Prostate gland (tissue), 2 donors: Measurements from ENCODE around the gene LTA4H. TPM values are rescaled to one million over a fixed set of nuclear protein-coding genes. Genes with fewer than 3 reads are reported as not detected.

Source experiments
- DNase-seq: peaks from one replicate; pipeline ENCODE4 v3.0.0-alpha.2; 2019; ENCODE audit warnings: low spot score
- H3K27ac ChIP-seq, 2 donors: fragments of 200-600 bp; sonication (generic); 2 replicates each; pipeline ENCODE4 v1.5.1; 2017 to 2019
- H3K27me3 ChIP-seq: fragments of 200-600 bp; sonication (generic); replicated peaks from 2 replicates; pipeline ENCODE4 v1.5.1; 2019; ENCODE audit not compliant: insufficient read depth
- H3K36me3 ChIP-seq, 2 donors: fragments of 200-600 bp; sonication (generic); 1 replicate in 1 of 2; 2 replicates in 1 of 2; pipeline versions ENCODE4 v1.5.1 to v1.8.1; 2017 to 2019
- H3K4me1 ChIP-seq: fragments of 200-600 bp; sonication (generic); replicated peaks from 2 replicates; pipeline ENCODE4 v1.5.1; 2019
- H3K4me3 ChIP-seq, 2 donors: fragments of 200-600 bp; sonication (generic); 2 replicates each; pipeline ENCODE4 v1.5.1; 2017 to 2019
- H3K9me3 ChIP-seq: fragments of 200-600 bp; sonication (generic); 2 replicates; pipeline ENCODE4 v1.5.1; 2017
- POLR2A ChIP-seq: fragments of 450-650 bp; IDR thresholded peaks from one replicate; pipeline ENCODE4 v1.6.1; 2016; ENCODE audit warnings: antibody characterized with exemption, mild to moderate bottlenecking
- POLR2AphosphoS5 ChIP-seq: sonication (generic); formaldehyde crosslinking; IDR thresholded peaks from one replicate; pipeline ENCODE4 v1.6.1; 2017; ENCODE audit warnings: antibody characterized with exemption
- WGBS: methylation state at CpG from one replicate; pipeline ENCODE4 v1.1.5; 2018; 5-methylcytosine and 5-hydroxymethylcytosine counted together
- intact Hi-C: fragments of 100-400 bp; cut with DNase I; formaldehyde crosslinking; loops from one replicate; pipeline ENCODE4 v1.14.2; 2022
- total RNA-seq, 2 donors: library from RNA; depleted of rRNA; stranded (reverse); fragments of >200 nt; gene quantifications; one replicate each; pipeline ENCODE4 v1.1.0, GENCODE V29; 2016
- TF ChIP-seq, protein P1 (sequence below), 4 experiments: fragments of 200-600 bp in 2 of 4; fragments of 450-650 bp in 2 of 4; sonication (generic) in 2 of 4; IDR thresholded peaks; 1 replicate in 3 of 4; 2 replicates in 1 of 4; pipeline ENCODE4 v1.5.1; 2016 to 2019; ENCODE audit warnings: antibody characterized with exemption in 4 of 4, mild to moderate bottlenecking in 2 of 4, moderate library complexity in 2 of 4

LTA4H gene
- total RNA-seq, 2 donors from 2014 or later: 50.3 to 67.7 TPM

DNA sequence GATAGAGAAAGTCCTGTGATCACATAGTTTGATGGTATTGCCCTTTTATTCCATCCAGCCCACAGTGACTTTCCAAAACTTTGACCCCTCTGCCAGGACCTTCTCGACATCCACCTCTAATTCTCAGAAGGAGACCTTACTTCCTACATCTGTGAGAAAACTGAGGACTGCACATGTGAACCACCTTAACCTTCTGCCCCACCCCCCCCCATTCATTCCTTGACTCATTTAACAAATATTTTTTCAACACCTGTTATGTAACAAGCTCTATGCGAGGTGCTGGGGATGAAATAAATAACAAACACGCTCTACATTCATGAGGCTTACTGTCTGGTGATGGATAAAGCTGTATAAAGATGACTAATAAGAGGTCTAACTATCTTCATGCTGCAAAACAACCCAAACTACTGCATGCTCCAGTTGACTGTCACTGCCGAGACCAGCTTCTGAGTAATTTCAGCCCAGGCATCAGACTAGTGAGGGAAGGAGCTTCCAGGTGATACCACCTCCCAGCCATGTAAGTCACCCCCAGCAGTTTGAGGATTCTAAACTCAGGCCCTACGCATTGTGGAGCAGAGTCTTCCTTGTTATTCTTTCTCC is 37.4 kb downstream of the LTA4H start:
- H3K27ac ChIP-seq: no peak overlapping the region
- 83% methylated on average over 5 of the region's 5 CpGs for WGBS
- TF ChIP-seq, protein P1, sequence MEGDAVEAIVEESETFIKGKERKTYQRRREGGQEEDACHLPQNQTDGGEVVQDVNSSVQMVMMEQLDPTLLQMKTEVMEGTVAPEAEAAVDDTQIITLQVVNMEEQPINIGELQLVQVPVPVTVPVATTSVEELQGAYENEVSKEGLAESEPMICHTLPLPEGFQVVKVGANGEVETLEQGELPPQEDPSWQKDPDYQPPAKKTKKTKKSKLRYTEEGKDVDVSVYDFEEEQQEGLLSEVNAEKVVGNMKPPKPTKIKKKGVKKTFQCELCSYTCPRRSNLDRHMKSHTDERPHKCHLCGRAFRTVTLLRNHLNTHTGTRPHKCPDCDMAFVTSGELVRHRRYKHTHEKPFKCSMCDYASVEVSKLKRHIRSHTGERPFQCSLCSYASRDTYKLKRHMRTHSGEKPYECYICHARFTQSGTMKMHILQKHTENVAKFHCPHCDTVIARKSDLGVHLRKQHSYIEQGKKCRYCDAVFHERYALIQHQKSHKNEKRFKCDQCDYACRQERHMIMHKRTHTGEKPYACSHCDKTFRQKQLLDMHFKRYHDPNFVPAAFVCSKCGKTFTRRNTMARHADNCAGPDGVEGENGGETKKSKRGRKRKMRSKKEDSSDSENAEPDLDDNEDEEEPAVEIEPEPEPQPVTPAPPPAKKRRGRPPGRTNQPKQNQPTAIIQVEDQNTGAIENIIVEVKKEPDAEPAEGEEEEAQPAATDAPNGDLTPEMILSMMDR (IDR thresholded peaks at IDR 0.05): no peak
- no peak for TF ChIP-seq POLR2A
- no peaks in the 10 kb centered on the region for H3K9me3 ChIP-seq
- H3K27me3 ChIP-seq: no peaks in the 10 kb centered on the region
- DNase-seq: no peak
- no peak overlapping the region for H3K4me3 ChIP-seq
- no peaks in the 10 kb centered on the region for H3K4me1 ChIP-seq
- no peaks in the 10 kb centered on the region for H3K36me3 ChIP-seq
- intact Hi-C loops: loop anchor here (10.0 kb wide), 1 partner anchor 183 kb away; no protein-coding TSS in a partner anchor

DNA sequence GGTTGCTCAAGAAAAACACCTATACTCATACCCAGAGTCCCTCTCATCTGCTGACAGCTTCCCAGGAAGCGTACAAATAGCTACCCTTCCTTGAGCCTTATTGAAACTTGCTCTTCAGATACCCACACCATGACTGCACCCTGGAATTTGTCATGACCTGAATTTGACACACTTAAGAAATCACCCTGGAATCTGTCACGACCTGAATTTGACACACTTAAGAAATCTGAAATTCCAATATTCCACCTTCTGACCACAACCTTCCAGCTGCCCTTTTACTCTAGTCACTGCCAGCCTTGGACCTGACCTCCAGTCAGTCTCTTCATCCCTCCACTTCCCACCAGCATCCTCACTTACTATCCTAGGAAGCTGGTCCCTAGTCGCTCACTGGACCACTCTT is 38.1 kb downstream of the LTA4H start:
- DNase-seq: no peak
- H3K27ac ChIP-seq: no peak overlapping the region
- no peak for TF ChIP-seq POLR2A
- TF ChIP-seq POLR2AphosphoS5: no peak
- TF ChIP-seq, protein P1 (IDR thresholded peaks at IDR 0.05): no peak
- no peaks in the 10 kb centered on the region for H3K27me3 ChIP-seq
- 89% methylated on average over 3 of the region's 3 CpGs for WGBS
- H3K36me3 ChIP-seq: no peaks in the 10 kb centered on the region
- H3K4me3 ChIP-seq: no peak overlapping the region
- H3K4me1 ChIP-seq: no peaks in the 10 kb centered on the region
- H3K9me3 ChIP-seq: no peaks in the 10 kb centered on the region
- intact Hi-C loops: loop anchor here (10.0 kb wide), 1 partner anchor 182 kb away; no protein-coding TSS in a partner anchor

DNA sequence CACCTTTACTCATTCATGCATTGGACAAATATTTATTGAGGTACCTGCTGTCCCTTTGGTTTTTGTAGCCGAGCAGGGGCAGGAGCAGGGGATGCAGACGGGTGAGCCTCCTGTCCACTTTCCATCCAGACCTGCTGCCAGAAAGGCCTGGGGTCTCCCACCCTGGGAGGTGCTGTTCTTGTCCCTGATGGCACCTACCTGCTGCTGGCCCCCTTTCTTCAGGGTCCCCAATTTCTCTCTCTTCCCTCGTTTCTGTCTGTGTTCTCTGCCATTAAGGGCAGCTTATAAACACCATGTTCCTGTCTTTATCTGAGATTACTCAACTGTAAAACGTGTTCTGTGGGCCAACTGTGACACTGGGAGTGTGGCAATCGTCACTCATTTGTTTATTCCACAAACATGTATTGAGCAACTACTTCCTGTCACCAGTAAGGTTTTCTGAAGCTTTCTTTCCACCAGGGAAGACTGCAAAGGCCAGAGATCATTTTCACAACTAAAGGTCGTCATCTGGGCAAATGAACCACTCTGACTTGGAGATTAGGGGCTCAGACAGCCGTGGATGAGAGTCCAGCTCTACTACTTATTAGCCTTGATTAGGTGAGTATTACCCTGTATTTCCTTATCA is 39.2 kb downstream of the LTA4H start, which contains the start of gene HAL:
TSS of gene HAL (minus strand) at position 311 of the 625 bp plus-strand sequence. CDS start 434 bp downstream, outside the sequence.
- no peaks in the 10 kb centered on the region for H3K36me3 ChIP-seq
- 60% methylated on average over 7 of the region's 7 CpGs for WGBS
- H3K27me3 ChIP-seq: no peaks in the 10 kb centered on the region
- intact Hi-C loops: loop anchor here (10.0 kb wide), 1 partner anchor 181 kb away; no protein-coding TSS in a partner anchor
- no peak within 1 kb of the TSS for H3K27ac ChIP-seq
- no peaks in the 10 kb centered on the region for H3K4me1 ChIP-seq
- H3K4me3 ChIP-seq: no peak within 1 kb of the TSS
- DNase-seq: no peak
- H3K9me3 ChIP-seq: no peaks in the 10 kb centered on the region
- TF ChIP-seq, protein P1 (IDR thresholded peaks at IDR 0.05): no peak
- no peak for TF ChIP-seq POLR2A
- TF ChIP-seq POLR2AphosphoS5: no peak

DNA sequence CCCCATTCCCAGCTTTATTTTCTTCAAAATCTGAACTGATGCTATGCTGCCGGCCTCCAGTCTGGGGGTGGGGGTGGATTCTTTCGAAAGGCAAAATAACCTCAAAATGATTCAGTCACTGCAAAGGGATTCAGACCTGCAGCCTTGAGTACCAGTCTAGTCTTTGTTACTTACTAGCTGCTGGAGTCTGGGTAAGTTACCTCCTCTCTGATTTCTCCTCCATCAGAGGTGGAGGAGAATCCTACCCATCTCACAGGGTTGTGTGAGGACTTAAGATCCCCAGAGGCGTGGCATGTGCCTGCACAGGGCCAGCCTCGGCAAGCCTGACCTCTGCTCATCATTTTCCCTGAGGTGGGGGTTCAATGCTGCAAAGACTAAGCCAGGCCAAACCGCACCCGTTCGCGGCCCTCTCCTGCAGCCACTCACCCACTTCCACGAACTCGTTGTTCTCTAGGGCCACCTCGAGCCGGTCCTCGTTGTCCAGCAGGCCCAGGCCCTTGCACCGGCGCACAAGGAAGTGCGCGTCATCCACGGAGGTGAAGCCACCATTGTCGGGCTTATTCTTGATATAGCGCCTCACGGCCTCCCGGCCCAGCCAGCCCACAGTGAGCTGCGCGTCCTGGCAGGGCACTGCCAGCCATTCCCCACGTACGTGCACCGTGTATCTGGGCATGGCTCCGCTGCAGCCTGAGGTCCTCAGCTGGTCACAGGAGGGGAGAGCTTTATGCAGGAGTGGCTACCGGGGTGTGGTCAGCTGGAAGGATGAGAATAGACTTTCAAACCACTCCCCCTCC is 40.0 kb downstream of the LTA4H start:
- H3K27me3 ChIP-seq: no peaks in the 10 kb centered on the region
- no peaks in the 10 kb centered on the region for H3K9me3 ChIP-seq
- H3K4me3 ChIP-seq: no peak overlapping the region
- H3K27ac ChIP-seq: no peak overlapping the region
- intact Hi-C loops: loop anchor here (10.0 kb wide), 1 partner anchor 181 kb away; no protein-coding TSS in a partner anchor
- TF ChIP-seq POLR2AphosphoS5: no peak
- no peak for TF ChIP-seq POLR2A
- TF ChIP-seq, protein P1 (IDR thresholded peaks at IDR 0.05): no peak
- DNase-seq: no peak
- no peaks in the 10 kb centered on the region for H3K4me1 ChIP-seq
- H3K36me3 ChIP-seq: no peaks in the 10 kb centered on the region
- 93% methylated on average over 29 of the region's 29 CpGs for WGBS
